ENCODE data around the gene ARID1B. TPM values are rescaled to one million over a fixed set of nuclear protein-coding genes. Genes with fewer than 3 reads are reported as not detected.

Gene ARID1B
- total RNA-seq, 1 experiment from 2014 or later = 35.6 TPM

DNA sequence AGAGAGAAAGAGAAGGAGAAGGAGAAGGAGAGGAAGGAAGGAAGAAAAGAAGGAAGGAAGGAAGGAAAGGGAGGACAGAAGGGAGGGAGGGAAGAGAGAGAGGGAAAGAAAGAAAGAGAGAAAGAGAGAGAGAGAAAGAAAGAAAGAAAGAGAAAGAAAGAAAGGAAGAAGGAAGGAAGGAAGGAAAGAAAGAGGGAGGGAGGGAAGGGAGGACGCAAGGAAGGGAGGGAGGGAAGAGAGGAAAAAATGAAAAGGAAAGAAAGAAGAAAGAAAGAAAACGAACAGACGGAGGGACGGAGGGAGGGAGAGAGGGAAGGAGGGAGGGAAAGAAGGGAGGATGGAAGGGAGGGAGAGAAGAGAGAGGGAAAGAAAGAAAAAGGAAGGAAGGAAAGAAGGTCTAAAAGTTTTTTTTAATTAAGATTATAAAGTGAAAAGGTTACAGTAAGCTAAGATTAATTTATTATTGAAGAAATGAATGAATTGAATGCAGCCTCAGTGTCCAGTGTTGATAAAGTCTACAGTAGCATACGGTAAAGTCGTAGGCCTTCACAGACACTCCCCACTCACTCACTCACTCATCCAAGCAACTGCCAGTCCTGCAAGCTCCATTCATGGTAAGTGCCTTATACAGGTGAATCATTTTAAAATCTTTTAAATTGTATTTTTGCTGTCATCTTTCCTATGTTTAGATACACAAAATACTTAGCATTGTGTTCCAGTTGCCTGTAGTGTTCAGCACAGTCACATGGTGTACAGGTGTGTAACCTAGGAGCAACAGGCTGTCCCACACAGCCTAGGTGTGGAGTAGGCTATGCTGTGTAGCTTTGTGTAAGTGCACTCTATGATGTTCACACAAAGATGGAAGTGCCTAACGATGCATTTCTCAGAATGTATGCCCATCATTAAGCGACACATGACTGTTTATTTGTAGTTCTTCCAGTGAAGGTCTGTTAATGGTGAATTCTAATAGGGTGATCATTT is 20.3 kb upstream of the ARID1B start:
- H3K36me3 ChIP-seq (ENCODE audit: control insufficient read depth in 1 of 2, insufficient read depth in 2 of 2, low read length in 2 of 2) = no peaks in the 10 kb centered on the region
- H3K4me2 ChIP-seq (ENCODE audit: low read length) = no peak overlapping the region
- DNase-seq (ENCODE audit: low read depth, low spot score) = no peak
- POLR2A ChIA-PET = no interaction called here
- ATAC-seq = no peak; the same call in 1 of the 2 replicates
- H3K4me1 ChIP-seq (ENCODE audit: control insufficient read depth in 1 of 2, insufficient read depth in 2 of 2, low read length in 2 of 2) = peaks cover 7 to 9% of the 10 kb centered on the region in 2 experiments; a peak in 3 of 4 replicates
- RAD21 ChIA-PET (ENCODE audit: low non-redundant PET in 1 of 2, low total read pairs in 2 of 2, uncharacterized antibody in 2 of 2, unreplicated experiment in 2 of 2) = no interaction called here
- no peaks in the 10 kb centered on the region for H3K9me3 ChIP-seq (ENCODE audit: control insufficient read depth in 1 of 2, insufficient read depth in 1 of 2, low read depth in 1 of 2, low read length in 2 of 2)
- H3K9ac ChIP-seq (ENCODE audit: low read length) = no peak overlapping the region
- H3K4me3 ChIP-seq (replicated peaks in 1 of 2; ENCODE audit: low read depth in 1 of 2, low read length in 2 of 2) = no peak overlapping the region
- H3K27me3 ChIP-seq (ENCODE audit: insufficient read depth, low read length) = no peaks in the 10 kb centered on the region
- TF ChIP-seq CEBPB (IDR thresholded peaks at IDR 0.05; ENCODE audit: low read depth) (no peak), TCF7L2 (IDR thresholded peaks at IDR 0.05; ENCODE audit: borderline replicate concordance, extremely low read depth, insufficient read depth, insufficient read length) (no peak), EGR1 (IDR thresholded peaks at IDR 0.05; ENCODE audit: low read depth) (no peak), EZH2 (IDR thresholded peaks at IDR 0.05) (no peak), ZFX (IDR thresholded peaks at IDR 0.05) (no peak), CBX3 (IDR thresholded peaks at IDR 0.05; ENCODE audit: low read depth) (no peak), POLR2A (IDR thresholded peaks at IDR 0.05; ENCODE audit: borderline replicate concordance, extremely low read depth, insufficient read depth, insufficient read length) (no peak)
- TF ChIP-seq, protein P1, sequence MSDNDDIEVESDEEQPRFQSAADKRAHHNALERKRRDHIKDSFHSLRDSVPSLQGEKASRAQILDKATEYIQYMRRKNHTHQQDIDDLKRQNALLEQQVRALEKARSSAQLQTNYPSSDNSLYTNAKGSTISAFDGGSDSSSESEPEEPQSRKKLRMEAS (IDR thresholded peaks at IDR 0.05) = no peak
- H3K27ac ChIP-seq (ENCODE audit: low read depth, low read length) = no peak overlapping the region
- CTCF ChIA-PET = no interaction called here
- H2AFZ ChIP-seq (ENCODE audit: low read depth, low read length, poor library complexity, severe bottlenecking) = no peak overlapping the region
- no peaks in the 10 kb centered on the region for H3K79me2 ChIP-seq (ENCODE audit: insufficient read depth, low read length)
- H4K20me1 ChIP-seq (ENCODE audit: insufficient read depth) = no peaks in the 10 kb centered on the region
- no TSS peak for BruUV-seq (replicated peaks)
- intact Hi-C loops (cut with micrococcal nuclease) = no loop called here
- no peaks in the 10 kb centered on the region for H3K9me2 ChIP-seq (ENCODE audit: insufficient read depth)

DNA sequence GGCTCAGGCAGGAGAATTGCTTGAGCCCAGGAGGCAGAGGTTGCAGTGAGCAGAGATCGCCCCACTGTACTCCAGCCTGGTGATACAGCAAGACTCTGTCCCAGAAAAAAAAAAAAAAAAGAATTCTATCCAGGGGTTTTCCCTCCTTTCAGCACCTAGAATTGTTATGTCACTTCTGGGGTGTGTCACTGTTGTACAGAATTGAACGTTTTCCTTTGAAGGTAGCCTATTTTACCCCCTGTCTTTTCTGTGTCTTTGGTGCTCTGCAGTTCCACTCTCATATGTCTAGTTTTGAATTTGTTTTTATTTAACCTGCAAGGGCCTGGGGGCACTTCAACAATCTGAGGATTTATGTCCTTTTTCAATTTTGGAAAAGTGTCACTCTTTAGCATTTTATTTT is 19.3 kb upstream of the ARID1B start:
- ATAC-seq (no peak), DNase-seq (ENCODE audit: low read depth, low spot score) (no peak)
- ChIA-PET POLR2A (no interaction called here), CTCF (no interaction called here), RAD21 (ENCODE audit: low non-redundant PET in 1 of 2, low total read pairs in 2 of 2, uncharacterized antibody in 2 of 2, unreplicated experiment in 2 of 2) (no interaction called here)
- no peak overlapping the region for H2AFZ ChIP-seq (ENCODE audit: low read depth, low read length, poor library complexity, severe bottlenecking)
- H3K4me2 ChIP-seq (ENCODE audit: low read length) = no peak overlapping the region
- intact Hi-C loops (cut with micrococcal nuclease) = no loop called here
- no peak overlapping the region for H3K27ac ChIP-seq (ENCODE audit: low read depth, low read length)
- no peaks in the 10 kb centered on the region for H3K79me2 ChIP-seq (ENCODE audit: insufficient read depth, low read length)
- BruUV-seq (replicated peaks) = no TSS peak
- no peaks in the 10 kb centered on the region for H3K27me3 ChIP-seq (ENCODE audit: insufficient read depth, low read length)
- H3K9me2 ChIP-seq (ENCODE audit: insufficient read depth) = no peaks in the 10 kb centered on the region
- no peaks in the 10 kb centered on the region for H3K36me3 ChIP-seq (ENCODE audit: control insufficient read depth in 1 of 2, insufficient read depth in 2 of 2, low read length in 2 of 2)
- no peaks in the 10 kb centered on the region for H3K9me3 ChIP-seq (ENCODE audit: control insufficient read depth in 1 of 2, insufficient read depth in 1 of 2, low read depth in 1 of 2, low read length in 2 of 2)
- H3K9ac ChIP-seq (ENCODE audit: low read length) = no peak overlapping the region
- H3K4me3 ChIP-seq (replicated peaks in 1 of 2; ENCODE audit: low read depth in 1 of 2, low read length in 2 of 2) = no peak overlapping the region
- H4K20me1 ChIP-seq (ENCODE audit: insufficient read depth) = no peaks in the 10 kb centered on the region
- peaks cover 1 to 2% of the 10 kb centered on the region in 2 experiments; a peak in 2 of 4 replicates for H3K4me1 ChIP-seq (ENCODE audit: control insufficient read depth in 1 of 2, insufficient read depth in 2 of 2, low read length in 2 of 2)
- TF ChIP-seq, protein P2, sequence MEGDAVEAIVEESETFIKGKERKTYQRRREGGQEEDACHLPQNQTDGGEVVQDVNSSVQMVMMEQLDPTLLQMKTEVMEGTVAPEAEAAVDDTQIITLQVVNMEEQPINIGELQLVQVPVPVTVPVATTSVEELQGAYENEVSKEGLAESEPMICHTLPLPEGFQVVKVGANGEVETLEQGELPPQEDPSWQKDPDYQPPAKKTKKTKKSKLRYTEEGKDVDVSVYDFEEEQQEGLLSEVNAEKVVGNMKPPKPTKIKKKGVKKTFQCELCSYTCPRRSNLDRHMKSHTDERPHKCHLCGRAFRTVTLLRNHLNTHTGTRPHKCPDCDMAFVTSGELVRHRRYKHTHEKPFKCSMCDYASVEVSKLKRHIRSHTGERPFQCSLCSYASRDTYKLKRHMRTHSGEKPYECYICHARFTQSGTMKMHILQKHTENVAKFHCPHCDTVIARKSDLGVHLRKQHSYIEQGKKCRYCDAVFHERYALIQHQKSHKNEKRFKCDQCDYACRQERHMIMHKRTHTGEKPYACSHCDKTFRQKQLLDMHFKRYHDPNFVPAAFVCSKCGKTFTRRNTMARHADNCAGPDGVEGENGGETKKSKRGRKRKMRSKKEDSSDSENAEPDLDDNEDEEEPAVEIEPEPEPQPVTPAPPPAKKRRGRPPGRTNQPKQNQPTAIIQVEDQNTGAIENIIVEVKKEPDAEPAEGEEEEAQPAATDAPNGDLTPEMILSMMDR (IDR thresholded peaks at IDR 0.05 in 2 of 3, conservative IDR thresholded peaks at IDR 0.05 in 1 of 3; ENCODE audit: borderline replicate concordance in 1 of 3, insufficient read depth in 1 of 3, low read depth in 2 of 3, low read length in 2 of 3) = no peak
- TF ChIP-seq CBX3 (IDR thresholded peaks at IDR 0.05; ENCODE audit: low read depth) (no peak), POLR2AphosphoS5 (IDR thresholded peaks at IDR 0.05; ENCODE audit: low read depth, low read length) (no peak), JUND (IDR thresholded peaks at IDR 0.05) (no peak), ELF1 (IDR thresholded peaks at IDR 0.05; ENCODE audit: borderline replicate concordance, low read depth) (no peak), SRF (IDR thresholded peaks at IDR 0.05; ENCODE audit: low read depth) (no peak), RAD21 (IDR thresholded peaks at IDR 0.05; ENCODE audit: low read depth) (no peak), EZH2 (IDR thresholded peaks at IDR 0.05) (no peak), CEBPB (IDR thresholded peaks at IDR 0.05; ENCODE audit: low read depth) (no peak), SP1 (IDR thresholded peaks at IDR 0.05; ENCODE audit: low read depth) (no peak)
- TF ChIP-seq, protein P3, sequence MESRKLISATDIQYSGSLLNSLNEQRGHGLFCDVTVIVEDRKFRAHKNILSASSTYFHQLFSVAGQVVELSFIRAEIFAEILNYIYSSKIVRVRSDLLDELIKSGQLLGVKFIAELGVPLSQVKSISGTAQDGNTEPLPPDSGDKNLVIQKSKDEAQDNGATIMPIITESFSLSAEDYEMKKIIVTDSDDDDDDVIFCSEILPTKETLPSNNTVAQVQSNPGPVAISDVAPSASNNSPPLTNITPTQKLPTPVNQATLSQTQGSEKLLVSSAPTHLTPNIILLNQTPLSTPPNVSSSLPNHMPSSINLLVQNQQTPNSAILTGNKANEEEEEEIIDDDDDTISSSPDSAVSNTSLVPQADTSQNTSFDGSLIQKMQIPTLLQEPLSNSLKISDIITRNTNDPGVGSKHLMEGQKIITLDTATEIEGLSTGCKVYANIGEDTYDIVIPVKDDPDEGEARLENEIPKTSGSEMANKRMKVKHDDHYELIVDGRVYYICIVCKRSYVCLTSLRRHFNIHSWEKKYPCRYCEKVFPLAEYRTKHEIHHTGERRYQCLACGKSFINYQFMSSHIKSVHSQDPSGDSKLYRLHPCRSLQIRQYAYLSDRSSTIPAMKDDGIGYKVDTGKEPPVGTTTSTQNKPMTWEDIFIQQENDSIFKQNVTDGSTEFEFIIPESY (IDR thresholded peaks at IDR 0.05; ENCODE audit: extremely low read depth, insufficient replicate concordance, low read length) = no peak
